IMR-90 (cell line): Measurements from ENCODE around the gene NR6A1. TPM values are rescaled to one million over a fixed set of nuclear protein-coding genes. Genes with fewer than 3 reads are reported as not detected.

Experiments used
- ATAC-seq: fragments of 200-7000 bp; cut with Tn5 transposase; 2 replicates; pipeline ENCODE4 v1.9.1; 2020; ENCODE audit warnings: low read depth, mild to moderate bottlenecking, moderate library complexity
- BruUV-seq: library from RNA; stranded (reverse); fragments of 400-500 nt; replicated peaks from 2 replicates; lab custom pipeline; 2021; lab: Mats Ljungman, UMichigan
- CTCF ChIA-PET: fragments of 300-600 bp; formaldehyde crosslinking; extraction: SDS; loops from one replicate; lab custom pipeline; 2021; ENCODE audit warnings: antibody characterized with exemption; lab: Yijun Ruan, JAX
- POLR2A ChIA-PET: fragments of 300-600 bp; sonication (Branson Sonifier 250); formaldehyde crosslinking; loops from one replicate; lab custom pipeline; 2022; ENCODE audit warnings: antibody characterized with exemption; ENCODE audit not compliant: unreplicated experiment; lab: Charles Lee
- DNase-seq: peaks from one replicate; pipeline ENCODE4 v3.0.0; 2013
- H2AFZ ChIP-seq: replicated peaks from 2 replicates; pipeline ENCODE3; 2013; ENCODE audit warnings: low read length, mild to moderate bottlenecking; ENCODE audit not compliant: poor library complexity
- H2AK5ac ChIP-seq: 2 replicates; pipeline ENCODE4 v1.6.1; 2013; ENCODE audit warnings: low read depth, low read length, inconsistent platforms
- H2AK9ac ChIP-seq: replicated peaks from 2 replicates; pipeline ENCODE3; 2013; ENCODE audit warnings: mild to moderate bottlenecking, low read depth, low read length, moderate library complexity; ENCODE audit not compliant: poor library complexity
- H2BK120ac ChIP-seq: 2 replicates; pipeline ENCODE4 v1.6.1; 2013; ENCODE audit warnings: low read depth, low read length, inconsistent platforms
- H2BK15ac ChIP-seq: 3 replicates; pipeline ENCODE4 v1.6.1; 2013; ENCODE audit warnings: low read depth, low read length, inconsistent platforms
- H2BK20ac ChIP-seq: 2 replicates; pipeline ENCODE4 v1.6.1; 2013; ENCODE audit warnings: low read depth, mild to moderate bottlenecking, inconsistent platforms, low read length, moderate library complexity
- H2BK5ac ChIP-seq: 2 replicates; pipeline ENCODE4 v1.6.1; 2013; ENCODE audit warnings: mild to moderate bottlenecking, low read depth, low read length, inconsistent platforms; ENCODE audit not compliant: poor library complexity, severe bottlenecking
- H3K14ac ChIP-seq: replicated peaks from 2 replicates; pipeline ENCODE4 v1.6.1; 2013; ENCODE audit warnings: low read depth, low read length, inconsistent platforms
- H3K18ac ChIP-seq: 2 replicates; pipeline ENCODE4 v1.6.1; 2013; ENCODE audit warnings: low read depth, low read length, control low read depth
- H3K23ac ChIP-seq: 2 replicates; pipeline ENCODE4 v1.6.1; 2013; ENCODE audit warnings: low read depth, low read length, inconsistent platforms
- H3K27ac ChIP-seq: 2 replicates; pipeline ENCODE4 v1.5.1; 2013; ENCODE audit warnings: mild to moderate bottlenecking, control low read depth, low read length; ENCODE audit not compliant: insufficient read depth
- H3K27me3 ChIP-seq: 2 replicates; pipeline ENCODE4 v1.6.1; 2013; ENCODE audit warnings: low read length; ENCODE audit not compliant: control insufficient read depth, insufficient read depth
- H3K36me3 ChIP-seq: 2 replicates; pipeline ENCODE4 v1.6.1; 2013; ENCODE audit warnings: low read length, mixed read lengths; ENCODE audit not compliant: control insufficient read depth, insufficient read depth
- H3K4ac ChIP-seq: 2 replicates; pipeline ENCODE4 v1.6.1; 2013; ENCODE audit warnings: low read depth, low read length, inconsistent platforms
- H3K4me1 ChIP-seq: 2 replicates; pipeline ENCODE4 v1.6.1; 2013; ENCODE audit warnings: low read length, mixed read lengths; ENCODE audit not compliant: control insufficient read depth, insufficient read depth
- H3K4me2 ChIP-seq: 2 replicates; pipeline ENCODE4 v1.6.1; 2013; ENCODE audit warnings: low read depth, mild to moderate bottlenecking, control low read depth, low read length, moderate library complexity
- H3K4me3 ChIP-seq: 2 replicates; pipeline ENCODE4 v1.5.1; 2013; ENCODE audit warnings: low read depth, mild to moderate bottlenecking, control low read depth, low read length, moderate library complexity; ENCODE audit not compliant: insufficient read depth
- H3K56ac ChIP-seq: 2 replicates; pipeline ENCODE4 v1.6.1; 2013; ENCODE audit warnings: low read length, inconsistent platforms; ENCODE audit not compliant: insufficient read depth; ENCODE audit errors: extremely low read depth
- H3K79me1 ChIP-seq, 2 experiments: 2 replicates each; pipeline ENCODE4 v1.6.1; 2013; ENCODE audit warnings: low read length in 2 of 2, inconsistent platforms in 1 of 2, low read depth in 1 of 2
- H3K9ac ChIP-seq: 2 replicates; pipeline ENCODE4 v1.6.1; 2013; ENCODE audit warnings: low read depth, low read length, control low read depth
- H3K9me1 ChIP-seq: 2 replicates; pipeline ENCODE4 v1.6.1; 2013; ENCODE audit warnings: low read length, inconsistent platforms; ENCODE audit not compliant: insufficient read depth
- H3K9me3 ChIP-seq: 2 replicates; pipeline ENCODE4 v1.6.1; 2013; ENCODE audit warnings: low read length; ENCODE audit not compliant: control insufficient read depth, insufficient read depth
- H4K20me1 ChIP-seq: 2 replicates; pipeline ENCODE4 v1.6.1; 2013; ENCODE audit warnings: low read length, inconsistent platforms; ENCODE audit not compliant: insufficient read depth
- H4K5ac ChIP-seq: 2 replicates; pipeline ENCODE4 v1.6.1; 2013; ENCODE audit warnings: mild to moderate bottlenecking, low read depth, low read length, control low read depth
- H4K8ac ChIP-seq, 2 experiments: 2 replicates each; pipeline ENCODE4 v1.6.1; 2013; ENCODE audit warnings: low read depth in 2 of 2, low read length in 2 of 2, control low read depth in 1 of 2, inconsistent platforms in 1 of 2
- H4K91ac ChIP-seq: 2 replicates; pipeline ENCODE4 v1.6.1; 2013; ENCODE audit warnings: low read depth, low read length, inconsistent platforms; ENCODE audit not compliant: insufficient read depth
- CEBPB ChIP-seq: IDR thresholded peaks from 2 replicates; pipeline ENCODE4 v1.6.1; 2012; ENCODE audit warnings: low read depth, low read length, improper control_type of control experiment
- CHD1 ChIP-seq: IDR thresholded peaks from 2 replicates; pipeline ENCODE4 v1.6.1; 2012; ENCODE audit warnings: low read depth, low read length, improper control_type of control experiment
- CTCF ChIP-seq: conservative IDR thresholded peaks from 2 replicates; pipeline ENCODE4 v1.5.1; 2012; ENCODE audit warnings: mild to moderate bottlenecking, low read depth, low read length, improper control_type of control experiment
- ELK1 ChIP-seq: fragments of 150-350 bp; IDR thresholded peaks from 2 replicates; pipeline ENCODE4 v1.6.1; 2016; ENCODE audit warnings: low read depth, mild to moderate bottlenecking, low read length, moderate library complexity, borderline replicate concordance
- FOS ChIP-seq: fragments of 150-350 bp; IDR thresholded peaks from 2 replicates; pipeline ENCODE4 v1.6.1; 2016; ENCODE audit warnings: low read depth, low read length
- MAFK ChIP-seq: IDR thresholded peaks from 2 replicates; pipeline ENCODE4 v1.6.1; 2012; ENCODE audit warnings: low read depth, low read length, improper control_type of control experiment
- MAZ ChIP-seq: IDR thresholded peaks from 2 replicates; pipeline ENCODE4 v1.6.1; 2012; ENCODE audit warnings: low read depth, mild to moderate bottlenecking, low read length, improper control_type of control experiment, moderate library complexity, borderline replicate concordance
- MXI1 ChIP-seq: IDR thresholded peaks from 2 replicates; pipeline ENCODE4 v1.6.1; 2012; ENCODE audit warnings: low read depth, mild to moderate bottlenecking, low read length, moderate library complexity, borderline replicate concordance
- NFE2L2 ChIP-seq: fragments of 150-350 bp; IDR thresholded peaks from 2 replicates; pipeline ENCODE4 v1.6.1; 2016; ENCODE audit warnings: low read depth, mild to moderate bottlenecking, low read length
- POLR2A ChIP-seq: IDR thresholded peaks from 2 replicates; pipeline ENCODE4 v1.6.1; 2012; ENCODE audit warnings: mild to moderate bottlenecking, low read depth, low read length
- RAD21 ChIP-seq: IDR thresholded peaks from 2 replicates; pipeline ENCODE4 v1.6.1; 2012; ENCODE audit warnings: low read length, improper control_type of control experiment
- RCOR1 ChIP-seq: IDR thresholded peaks from 2 replicates; pipeline ENCODE4 v1.6.1; 2012; ENCODE audit warnings: mild to moderate bottlenecking, low read length, improper control_type of control experiment; ENCODE audit not compliant: insufficient replicate concordance
- RFX5 ChIP-seq: IDR thresholded peaks from 2 replicates; pipeline ENCODE4 v1.8.0; 2012; ENCODE audit warnings: low read depth, mild to moderate bottlenecking, low read length, moderate library complexity
- SMC3 ChIP-seq: fragments of 150-350 bp; IDR thresholded peaks from 2 replicates; pipeline ENCODE4 v1.6.1; 2016; ENCODE audit warnings: low read depth, mild to moderate bottlenecking, antibody characterized with exemption, low read length, moderate library complexity
- USF2 ChIP-seq: fragments of 150-350 bp; IDR thresholded peaks from 2 replicates; pipeline ENCODE4 v1.6.1; 2017; ENCODE audit warnings: mild to moderate bottlenecking, antibody characterized with exemption, low read length, low read depth
- WGBS, 2 experiments: methylation state at CpG; one replicate each; pipeline versions ENCODE4 v1.1.5 to v1.1.7; 2013; ENCODE audit warnings: missing lambda C conversion rate in 2 of 2; ENCODE audit not compliant: insufficient read length in 1 of 2; ENCODE audit errors: extremely low coverage in 2 of 2; 5-methylcytosine and 5-hydroxymethylcytosine counted together
- dilution Hi-C: fragments of 300-500 bp; cut with HindIII; formaldehyde crosslinking; loops from one replicate; pipeline ENCODE4 v1.14.3; 2018; ENCODE audit warnings: low sequenced_read_pairs; ENCODE audit not compliant: unreplicated experiment
- in situ Hi-C: fragments of 300-500 bp; cut with MboI; formaldehyde crosslinking; loops from 3 replicates; pipeline ENCODE4 v1.14.3; 2019; ENCODE audit warnings: low sequenced_read_pairs, inconsistent platforms, mixed read lengths
- intact Hi-C: fragments of 100-400 bp; cut with micrococcal nuclease; formaldehyde crosslinking; loops from 2 replicates; pipeline ENCODE4 v1.10.0; 2022
- polyA plus RNA-seq, 3 experiments: library from polyadenylated mRNA; depleted of rRNA; stranded (reverse); fragments of >200 nt; gene quantifications; 2 replicates each; pipeline ENCODE4 v1.2.3, GENCODE V29; 2012; ENCODE audit warnings: low replicate concordance in 1 of 3
- total RNA-seq: library from RNA; depleted of rRNA; stranded (reverse); fragments of >200 nt; gene quantifications from 2 replicates; pipeline ENCODE4 v1.2.3, GENCODE V29; 2012

NR6A1 gene
- total and polyA plus RNA-seq, 2 of the 4 experiments (the other 2 are of a cell fraction) = 0.14 to 0.36 TPM

DNA sequence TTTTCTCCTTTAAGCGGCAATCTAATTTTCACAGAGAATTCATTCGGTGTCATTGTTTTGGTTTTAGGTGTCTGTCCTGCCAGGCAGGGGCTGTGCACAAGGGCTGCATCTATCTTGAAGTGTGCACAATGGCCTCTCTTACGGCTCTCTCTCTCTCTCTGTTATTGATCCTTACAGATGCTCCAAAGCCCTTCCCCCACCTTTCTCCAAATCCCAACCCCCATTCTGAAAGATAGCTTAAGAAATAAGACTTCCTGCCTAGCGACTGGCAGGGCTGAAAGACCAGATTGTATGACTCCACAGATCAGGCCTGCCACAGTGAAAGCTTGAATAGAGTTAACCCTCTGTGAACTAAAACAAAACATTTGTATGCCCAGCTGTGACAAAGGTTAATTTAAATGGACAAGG, 177.5 kb downstream of the NR6A1 start:
- peaks cover 6% of the 10 kb centered on the region for H3K4me1 ChIP-seq
- no peaks in the 10 kb centered on the region for H3K36me3 ChIP-seq
- no CpG with 5 or more reads among the region's 4 CpGs for WGBS, 2 experiments
- H3K27me3 ChIP-seq = peaks cover 10% of the 10 kb centered on the region
- POLR2A ChIA-PET = no interaction called here
- H3K9me3 ChIP-seq = no peaks in the 10 kb centered on the region
- dilution Hi-C loops = no loop called here
- H3K4me2 ChIP-seq = 0 out of 2 replicates have a peak overlapping the region, but pooled peaks have one; percentile 16
- 0 out of 2 replicates have a peak overlapping the region, but pooled peaks have one; percentile 55 for H3K14ac ChIP-seq
- H3K9ac ChIP-seq = no peak overlapping the region
- BruUV-seq = no TSS peak
- no peak overlapping the region for H4K5ac ChIP-seq
- no peak overlapping the region for H3K23ac ChIP-seq
- H3K9me1 ChIP-seq = no peaks in the 10 kb centered on the region
- H2AFZ ChIP-seq = peak overlapping the region; percentile 61
- no peak overlapping the region for H4K8ac ChIP-seq
- no peak overlapping the region for H2BK5ac ChIP-seq
- H3K79me1 ChIP-seq = no peaks in the 10 kb centered on the region
- ATAC-seq = peak; percentile 29; the same call in 1 of the 2 replicates
- H2BK15ac ChIP-seq = no peak overlapping the region
- H3K4me3 ChIP-seq = no peak overlapping the region
- intact Hi-C loops = loop anchor here (5.0 kb wide), 1 partner anchor 331 kb away; no protein-coding TSS in a partner anchor
- H2BK20ac ChIP-seq = no peak overlapping the region
- H3K56ac ChIP-seq = no peak overlapping the region
- TF ChIP-seq CHD1 (no peak), CTCF (no peak), POLR2A (no peak), RCOR1 (no peak), CEBPB (no peak), USF2 (no peak), RFX5 (no peak), SMC3 (no peak), MAZ (no peak), FOS (no peak), NFE2L2 (no peak), MXI1 (no peak), RAD21 (no peak), MAFK (no peak), ELK1 (no peak)
- H2BK120ac ChIP-seq = no peak overlapping the region
- in situ Hi-C loops = no loop called here
- no peak overlapping the region for H2AK5ac ChIP-seq
- CTCF ChIA-PET = interaction anchor here (0.9 to 1.7 kb wide), 4 partner anchors 12 to 118 kb away, joined by 3 to 7 read pairs (median 3); no protein-coding TSS in a partner anchor
- no peak overlapping the region for H2AK9ac ChIP-seq
- DNase-seq = peak; percentile 12
- H3K18ac ChIP-seq = no peak overlapping the region
- no peak overlapping the region for H4K91ac ChIP-seq
- no peak overlapping the region for H3K4ac ChIP-seq
- H4K20me1 ChIP-seq = no peaks in the 10 kb centered on the region
- no peak overlapping the region for H3K27ac ChIP-seq
